Esophagus muscularis mucosa (tissue), 4 donors: ENCODE measurements around the gene LRRC53. TPM values are rescaled to one million over a fixed set of nuclear protein-coding genes. Genes with fewer than 3 reads are reported as not detected.
A peak's percentile ranks its signal among the peaks of the same experiment; 100 is the strongest.

Experiments used
- DNase-seq: peaks from one replicate; pipeline ENCODE4 v3.0.0-alpha.2; 2017; ENCODE audit errors: extremely low spot score
- H3K27ac ChIP-seq, 4 donors: fragments of 200-600 bp; sonication (generic); replicated peaks in 1 of 4; 1 replicate in 3 of 4; 2 replicates in 1 of 4; pipeline ENCODE4 v1.5.1; 2016 to 2019; ENCODE audit warnings: mild to moderate bottlenecking in 1 of 4
- H3K27me3 ChIP-seq, 4 donors: fragments of 200-600 bp; sonication (generic); one replicate each; pipeline versions ENCODE4 v1.5.1 to v1.6.0; 2016 to 2019
- H3K36me3 ChIP-seq, 4 donors: fragments of 200-600 bp; sonication (generic); one replicate each; pipeline ENCODE4 v1.5.1; 2016 to 2019
- H3K4me1 ChIP-seq, 4 donors: fragments of 200-600 bp; sonication (generic); one replicate each; pipeline ENCODE4 v1.5.1; 2016 to 2019
- H3K4me3 ChIP-seq, 4 donors: fragments of 200-600 bp; sonication (generic); 1 replicate in 2 of 4; 2 replicates in 2 of 4; pipeline ENCODE4 v1.5.1; 2016 to 2019; ENCODE audit warnings: mild to moderate bottlenecking in 4 of 4, moderate library complexity in 1 of 4
- H3K9me3 ChIP-seq, 4 donors: fragments of 200-600 bp; sonication (generic); 1 replicate in 3 of 4; 2 replicates in 1 of 4; pipeline ENCODE4 v1.5.1; 2016 to 2019
- EP300 ChIP-seq: sonication (generic); formaldehyde crosslinking; IDR thresholded peaks from one replicate; pipeline ENCODE4 v1.6.1; 2017; ENCODE audit warnings: antibody characterized with exemption
- POLR2A ChIP-seq: fragments of 450-650 bp; IDR thresholded peaks from one replicate; pipeline ENCODE4 v1.6.1; 2017; ENCODE audit warnings: antibody characterized with exemption, moderate library complexity, mild to moderate bottlenecking, low read depth
- POLR2AphosphoS5 ChIP-seq, 2 donors: sonication (generic); formaldehyde crosslinking; IDR thresholded peaks; one replicate each; pipeline ENCODE4 v1.6.1; 2017; ENCODE audit warnings: antibody characterized with exemption in 2 of 2
- WGBS: methylation state at CpG from one replicate; pipeline ENCODE4 v1.1.5; 2018; 5-methylcytosine and 5-hydroxymethylcytosine counted together
- intact Hi-C: fragments of 100-400 bp; cut with DNase I; formaldehyde crosslinking; loops from one replicate; pipeline ENCODE4 v1.15.1; 2023
- total RNA-seq, 4 donors: library from RNA; depleted of rRNA; stranded (reverse); fragments of >200 nt; gene quantifications; one replicate each; pipeline versions ENCODE4 v1.1.0 to v1.2.1, GENCODE V29; 2016
- TF ChIP-seq, protein P1 (sequence below), 3 experiments: fragments of 200-600 bp in 2 of 3; fragments of 450-650 bp in 1 of 3; sonication (generic) in 2 of 3; IDR thresholded peaks; one replicate each; pipeline ENCODE4 v1.5.1; 2017 to 2019; ENCODE audit warnings: antibody characterized with exemption in 3 of 3, mild to moderate bottlenecking in 2 of 3, moderate library complexity in 1 of 3

Gene LRRC53
- total RNA-seq, 4 donors from 2014 or later = under 0.01 TPM; not detected in 3

DNA sequence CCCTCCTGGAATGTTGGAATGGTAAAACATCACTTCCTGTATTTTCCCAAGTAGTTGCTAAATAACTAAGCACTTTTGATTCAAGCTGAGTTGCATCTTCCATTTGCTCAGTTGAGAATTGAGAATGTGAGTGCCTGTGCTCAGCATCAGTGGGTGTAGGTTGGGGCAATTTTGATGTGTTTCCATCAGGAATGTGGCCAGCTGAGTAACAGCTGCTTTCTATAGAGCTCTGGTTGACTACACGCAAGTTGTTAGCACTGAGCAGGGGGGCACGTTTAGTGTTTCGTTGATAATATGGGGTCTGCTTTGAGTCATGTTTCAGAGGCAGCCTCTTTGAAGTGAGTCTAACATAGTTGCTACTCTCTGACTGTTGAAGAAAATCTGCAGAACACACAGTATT, 41.5 kb downstream of the LRRC53 start:
- H3K4me1 ChIP-seq = peaks cover 9 to 24% (median 17%) of the 10 kb centered on the region in 4 donors
- no peak overlapping the region for H3K4me3 ChIP-seq
- WGBS = 14% methylated on average over 3 of the region's 3 CpGs
- DNase-seq = no peak
- H3K27me3 ChIP-seq = no peaks in the 10 kb centered on the region
- peak overlapping the region in 2 of 4 donors; percentile 40 to 49 for H3K27ac ChIP-seq
- H3K9me3 ChIP-seq = no peaks in the 10 kb centered on the region
- intact Hi-C loops = no loop called here
- TF ChIP-seq EP300 = no peak
- TF ChIP-seq POLR2A = no peak
- TF ChIP-seq, protein P1, sequence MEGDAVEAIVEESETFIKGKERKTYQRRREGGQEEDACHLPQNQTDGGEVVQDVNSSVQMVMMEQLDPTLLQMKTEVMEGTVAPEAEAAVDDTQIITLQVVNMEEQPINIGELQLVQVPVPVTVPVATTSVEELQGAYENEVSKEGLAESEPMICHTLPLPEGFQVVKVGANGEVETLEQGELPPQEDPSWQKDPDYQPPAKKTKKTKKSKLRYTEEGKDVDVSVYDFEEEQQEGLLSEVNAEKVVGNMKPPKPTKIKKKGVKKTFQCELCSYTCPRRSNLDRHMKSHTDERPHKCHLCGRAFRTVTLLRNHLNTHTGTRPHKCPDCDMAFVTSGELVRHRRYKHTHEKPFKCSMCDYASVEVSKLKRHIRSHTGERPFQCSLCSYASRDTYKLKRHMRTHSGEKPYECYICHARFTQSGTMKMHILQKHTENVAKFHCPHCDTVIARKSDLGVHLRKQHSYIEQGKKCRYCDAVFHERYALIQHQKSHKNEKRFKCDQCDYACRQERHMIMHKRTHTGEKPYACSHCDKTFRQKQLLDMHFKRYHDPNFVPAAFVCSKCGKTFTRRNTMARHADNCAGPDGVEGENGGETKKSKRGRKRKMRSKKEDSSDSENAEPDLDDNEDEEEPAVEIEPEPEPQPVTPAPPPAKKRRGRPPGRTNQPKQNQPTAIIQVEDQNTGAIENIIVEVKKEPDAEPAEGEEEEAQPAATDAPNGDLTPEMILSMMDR (IDR thresholded peaks at IDR 0.05) = no peak
- TF ChIP-seq POLR2AphosphoS5 (IDR thresholded peaks at IDR 0.05) = no peak
- no peaks in the 10 kb centered on the region for H3K36me3 ChIP-seq

DNA sequence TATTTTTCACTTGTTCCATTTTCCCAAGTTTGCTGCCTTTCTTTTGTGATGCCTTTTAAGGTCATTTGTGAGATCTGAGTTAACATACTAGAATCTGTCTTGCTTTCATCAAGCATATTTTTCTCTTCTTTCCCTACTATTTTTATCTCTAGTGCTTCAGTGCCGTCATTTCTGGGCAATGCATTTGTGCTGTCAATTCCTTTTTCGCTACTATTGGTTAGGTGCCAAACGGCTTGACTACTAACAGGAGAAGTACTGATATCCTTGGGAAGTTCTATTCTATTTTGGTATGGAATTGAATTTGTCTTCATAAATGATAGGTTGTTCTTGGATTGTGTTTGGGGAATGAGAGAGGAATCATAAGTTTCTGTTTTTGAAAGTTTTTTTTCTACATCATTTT, 42.2 kb downstream of the LRRC53 start:
- H3K36me3 ChIP-seq = no peaks in the 10 kb centered on the region
- no peaks in the 10 kb centered on the region for H3K27me3 ChIP-seq
- TF ChIP-seq, protein P1 (IDR thresholded peaks at IDR 0.05) = no peak
- TF ChIP-seq EP300 (no peak), POLR2A (no peak), POLR2AphosphoS5 (IDR thresholded peaks at IDR 0.05) (no peak)
- 32% methylated on average over 3 of the region's 3 CpGs for WGBS
- no peak for DNase-seq
- peak overlapping the region in 2 of 4 donors; percentile 3 to 49 for H3K27ac ChIP-seq
- peaks cover 9 to 24% (median 17%) of the 10 kb centered on the region in 4 donors for H3K4me1 ChIP-seq
- no peak overlapping the region for H3K4me3 ChIP-seq
- H3K9me3 ChIP-seq = no peaks in the 10 kb centered on the region
- intact Hi-C loops = no loop called here

DNA sequence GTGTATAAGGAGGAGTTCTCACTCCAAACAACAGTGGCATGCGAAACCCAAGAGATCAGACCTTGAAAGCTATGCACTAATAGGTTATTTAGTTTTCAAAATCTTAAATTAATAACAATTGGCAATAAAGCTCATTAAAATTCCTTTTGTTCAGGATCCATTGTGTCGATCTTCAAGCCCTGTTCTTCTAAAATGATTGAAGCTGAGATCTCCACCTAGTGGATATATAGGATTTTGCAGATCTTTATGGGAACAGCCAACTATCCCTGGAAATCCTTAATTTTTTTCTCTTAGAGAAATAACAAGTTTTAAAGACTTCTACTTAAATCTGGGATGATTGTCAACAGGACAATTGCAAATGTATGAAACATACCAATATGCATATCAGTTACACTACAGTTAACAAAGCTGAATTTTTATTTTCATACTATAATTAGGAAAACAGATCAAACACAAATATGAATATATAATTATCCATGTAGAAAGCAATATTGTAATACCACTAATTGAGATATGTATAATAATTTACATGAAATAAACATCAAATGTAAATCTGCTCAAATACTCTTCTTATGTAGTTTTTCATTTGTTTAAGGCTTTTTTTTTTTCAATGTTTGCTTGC, 43.3 kb downstream of the LRRC53 start:
- Histone ChIP-seq H3K36me3 (peaks cover 0 to 3% (median 0%) of the 10 kb centered on the region in 4 donors), H3K4me3 (no peak overlapping the region), H3K9me3 (no peaks in the 10 kb centered on the region), H3K27me3 (no peaks in the 10 kb centered on the region), H3K4me1 (peaks cover 9 to 24% (median 17%) of the 10 kb centered on the region in 4 donors), H3K27ac (no peak overlapping the region)
- DNase-seq = no peak
- intact Hi-C loops = no loop called here
- TF ChIP-seq EP300 = no peak
- TF ChIP-seq, protein P1 (IDR thresholded peaks at IDR 0.05) = peak; percentile 39 to 64 (median 56)
- WGBS = 17% methylated on average over 2 of the region's 2 CpGs

DNA sequence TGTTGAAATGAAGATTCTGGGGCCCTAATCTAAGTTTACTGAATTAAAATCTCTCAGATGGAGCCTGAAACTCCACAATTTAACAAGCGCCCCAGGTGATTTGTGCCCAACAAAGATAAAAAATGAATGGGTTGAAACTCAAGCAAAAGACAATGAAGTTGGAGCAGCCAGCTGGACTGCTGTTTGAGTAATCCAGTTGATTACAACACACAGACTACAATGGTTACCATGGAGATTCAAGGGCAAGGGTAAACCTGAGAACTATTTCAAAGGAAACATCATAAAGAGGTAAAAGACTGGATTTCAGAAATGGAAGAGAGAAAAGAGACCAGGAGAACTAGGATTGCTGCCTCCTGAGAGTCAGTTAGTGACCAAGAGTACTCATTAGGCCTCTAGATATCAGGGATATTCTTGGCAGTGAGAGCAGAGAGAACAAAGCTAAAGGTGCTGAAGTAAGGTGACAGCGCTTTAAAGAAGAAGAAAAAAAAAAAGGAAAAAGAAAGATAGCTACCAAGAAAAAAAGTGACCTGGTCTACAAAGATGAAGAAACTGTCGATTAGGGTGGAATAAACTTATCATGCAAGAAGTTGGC, 44.5 kb downstream of the LRRC53 start:
- DNase-seq = no peak
- Histone ChIP-seq H3K9me3 (no peaks in the 10 kb centered on the region), H3K4me1 (peaks cover 9 to 24% (median 17%) of the 10 kb centered on the region in 4 donors), H3K27ac (no peak overlapping the region), H3K27me3 (no peaks in the 10 kb centered on the region), H3K4me3 (no peak overlapping the region), H3K36me3 (peaks cover 0 to 3% (median 0%) of the 10 kb centered on the region in 4 donors)
- TF ChIP-seq EP300 (no peak), POLR2A (no peak), POLR2AphosphoS5 (IDR thresholded peaks at IDR 0.05) (no peak)
- TF ChIP-seq, protein P1 (IDR thresholded peaks at IDR 0.05) = no peak
- WGBS = 83% methylated on average over 3 of the region's 3 CpGs
- intact Hi-C loops = no loop called here
